ENCODE data around the gene ARAP3.

- TF ChIP-seq CTCF (IDR thresholded peaks at IDR 0.05; ENCODE audit: low read depth, low read length), result no peak
- TF ChIP-seq EZH2phosphoT487 (IDR thresholded peaks at IDR 0.05; ENCODE audit: low read depth), result no peak
Observed at GRCh38 chr5:141623611-141624010, 58.4 kb downstream of the ARAP3 start.
